HL-60 (cell line): ENCODE data around the gene AHDC1.

ENCODE experiments used
- DNase-seq, 2 experiments: peaks; one replicate each; pipeline ENCODE4 v3.0.0-alpha.2; 2010 to 2020; ENCODE audit warnings: low read depth in 1 of 2, low spot score in 1 of 2
- H3K27ac ChIP-seq: fragments of 250-450 bp; sonication (Bioruptor Pico); replicated peaks from 2 replicates; pipeline ENCODE4 v1.5.1; 2020; ENCODE audit warnings: mild to moderate bottlenecking, moderate library complexity
- H3K27me3 ChIP-seq: fragments of 250-450 bp; sonication (Bioruptor Pico); 2 replicates; pipeline ENCODE4 v1.5.1; 2021; ENCODE audit warnings: mild to moderate bottlenecking, moderate library complexity; ENCODE audit not compliant: insufficient read depth, poor library complexity, severe bottlenecking
- H3K4me3 ChIP-seq: replicated peaks from 2 replicates; pipeline ENCODE4 v1.5.1; 2011; ENCODE audit warnings: mild to moderate bottlenecking, control low read depth, low read length; ENCODE audit not compliant: insufficient read depth
- CTCF ChIP-seq: IDR thresholded peaks from one replicate; pipeline ENCODE4 v1.5.1; 2011; ENCODE audit warnings: low read length, control low read depth, inconsistent platforms; ENCODE audit not compliant: insufficient read depth
- GABPA ChIP-seq: IDR thresholded peaks from 2 replicates; pipeline ENCODE4 v1.6.1; 2012; ENCODE audit warnings: low read depth
- POLR2AphosphoS5 ChIP-seq: IDR thresholded peaks from 2 replicates; pipeline ENCODE4 v1.6.1; 2012; ENCODE audit warnings: low read depth
- REST ChIP-seq: IDR thresholded peaks from 2 replicates; pipeline ENCODE4 v1.6.1; 2012; ENCODE audit warnings: low read depth; ENCODE audit not compliant: insufficient replicate concordance
- SPI1 ChIP-seq: IDR thresholded peaks from 2 replicates; pipeline ENCODE4 v1.6.1; 2012; ENCODE audit warnings: low read depth, mild to moderate bottlenecking, borderline replicate concordance

Gene AHDC1

GRCh38 chr1:27549807-27550408 lies 54.0 kb downstream of the AHDC1 start:
- Histone ChIP-seq H3K4me3 (no peak overlapping the region), H3K27me3 (no peaks in the 10 kb centered on the region), H3K27ac (no peak overlapping the region)
- TF ChIP-seq SPI1, result no peak
- TF ChIP-seq POLR2AphosphoS5, result no peak
- no peak for TF ChIP-seq REST
- no peak for TF ChIP-seq CTCF
- TF ChIP-seq GABPA, result no peak
- DNase-seq, result no peak

GRCh38 chr1:27548858-27549719 lies 54.9 kb downstream of the AHDC1 start:
- no peak for TF ChIP-seq CTCF

GRCh38 chr1:27548136-27548853 lies 55.6 kb downstream of the AHDC1 start:
- TF ChIP-seq GABPA, result no peak
- TF ChIP-seq POLR2AphosphoS5, result no peak
- no peak for TF ChIP-seq CTCF
- no peak for TF ChIP-seq SPI1
- no peak for TF ChIP-seq REST
- Histone ChIP-seq H3K27me3 (no peaks in the 10 kb centered on the region), H3K27ac (no peak overlapping the region), H3K4me3 (no peak overlapping the region)
- no peak for DNase-seq

More at GRCh38 chr1:27548858-27549719, 54.9 kb downstream of the AHDC1 start:
- H3K27ac ChIP-seq, result no peak overlapping the region
- H3K4me3 ChIP-seq, result no peak overlapping the region
- no peaks in the 10 kb centered on the region for H3K27me3 ChIP-seq
- DNase-seq, result no peak
